Body of pancreas (tissue), 4 donors: ENCODE measurements around the gene ZDHHC18.

Experiments used
- POLR2A ChIP-seq, 3 donors: fragments of 450-650 bp; IDR thresholded peaks; one replicate each; pipeline ENCODE4 v1.6.1; 2016; ENCODE audit warnings: antibody characterized with exemption in 3 of 3, mild to moderate bottlenecking in 2 of 3
- TF ChIP-seq, protein P1 (sequence below), 7 experiments: fragments of 450-650 bp in 4 of 7; fragments of 200-600 bp in 3 of 7; sonication (generic) in 3 of 7; IDR thresholded peaks; one replicate each; pipeline ENCODE4 v1.5.1; 2016 to 2019; ENCODE audit warnings: antibody characterized with exemption in 7 of 7

DNA sequence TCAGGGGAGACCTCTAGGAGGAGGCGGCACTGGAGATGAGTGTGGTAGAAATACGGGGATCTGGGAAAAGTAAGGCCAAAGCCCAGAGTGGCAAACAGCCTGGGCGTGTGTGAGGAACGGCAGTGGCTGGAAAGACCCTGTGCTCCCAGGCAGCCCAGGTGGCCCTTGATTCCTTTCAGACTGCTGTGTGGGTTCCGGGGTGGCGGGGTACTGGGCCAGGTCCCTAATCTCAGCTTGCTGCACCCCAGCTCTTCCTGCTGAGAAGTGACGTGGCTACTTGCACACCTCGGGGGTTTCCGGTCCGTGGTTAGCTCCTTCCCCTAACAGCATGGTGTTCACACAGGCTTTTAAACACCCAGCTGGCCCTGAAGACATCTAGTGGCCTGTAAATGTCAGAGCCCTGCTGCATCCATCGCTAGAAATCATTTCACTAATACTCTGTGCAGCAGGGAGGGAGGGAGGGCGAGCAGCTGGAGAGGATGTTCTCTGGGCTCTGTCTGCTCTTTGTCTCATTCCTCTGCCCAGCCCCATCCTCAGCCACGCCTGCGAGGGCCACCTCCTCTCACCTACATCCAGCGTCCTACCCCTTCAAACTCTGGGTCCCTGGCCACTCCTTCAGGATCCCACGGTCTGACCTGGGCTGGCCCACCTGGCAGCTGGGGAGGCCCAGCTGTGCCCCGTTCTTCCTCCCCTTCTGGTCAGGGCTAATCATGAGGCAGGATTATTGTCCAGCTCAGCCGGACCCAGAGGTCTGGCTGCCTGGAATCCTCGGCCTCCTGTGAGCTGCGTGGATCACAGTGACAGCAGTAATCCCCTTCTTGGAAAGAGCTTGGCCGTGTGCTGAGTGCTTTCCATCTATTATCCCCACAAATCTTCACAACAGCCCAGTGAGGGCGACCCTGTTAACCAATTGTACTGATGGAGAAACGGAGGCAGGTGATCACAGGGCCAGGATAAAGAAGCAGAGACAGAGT, 7.2 kb downstream of the ZDHHC18 start:
- TF ChIP-seq, protein P1, sequence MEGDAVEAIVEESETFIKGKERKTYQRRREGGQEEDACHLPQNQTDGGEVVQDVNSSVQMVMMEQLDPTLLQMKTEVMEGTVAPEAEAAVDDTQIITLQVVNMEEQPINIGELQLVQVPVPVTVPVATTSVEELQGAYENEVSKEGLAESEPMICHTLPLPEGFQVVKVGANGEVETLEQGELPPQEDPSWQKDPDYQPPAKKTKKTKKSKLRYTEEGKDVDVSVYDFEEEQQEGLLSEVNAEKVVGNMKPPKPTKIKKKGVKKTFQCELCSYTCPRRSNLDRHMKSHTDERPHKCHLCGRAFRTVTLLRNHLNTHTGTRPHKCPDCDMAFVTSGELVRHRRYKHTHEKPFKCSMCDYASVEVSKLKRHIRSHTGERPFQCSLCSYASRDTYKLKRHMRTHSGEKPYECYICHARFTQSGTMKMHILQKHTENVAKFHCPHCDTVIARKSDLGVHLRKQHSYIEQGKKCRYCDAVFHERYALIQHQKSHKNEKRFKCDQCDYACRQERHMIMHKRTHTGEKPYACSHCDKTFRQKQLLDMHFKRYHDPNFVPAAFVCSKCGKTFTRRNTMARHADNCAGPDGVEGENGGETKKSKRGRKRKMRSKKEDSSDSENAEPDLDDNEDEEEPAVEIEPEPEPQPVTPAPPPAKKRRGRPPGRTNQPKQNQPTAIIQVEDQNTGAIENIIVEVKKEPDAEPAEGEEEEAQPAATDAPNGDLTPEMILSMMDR (IDR thresholded peaks at IDR 0.05) = no peak
- TF ChIP-seq POLR2A (IDR thresholded peaks at IDR 0.05) = no peak
